ENCODE data around the gene FSTL1.
"Not testable (repeated sequence)": the region's sequence is repeated elsewhere in the genome, so short reads cannot be mapped to it uniquely, and the experiment has no call there.

Gene FSTL1

GRCh38 chr3:120393243-120393642 is 57.5 kb downstream of the FSTL1 start:
- TF ChIP-seq POLR2A (IDR thresholded peaks at IDR 0.05; ENCODE audit: extremely low read depth, insufficient read length) = no peak
- no peak for TF ChIP-seq CTCF (IDR thresholded peaks at IDR 0.05; ENCODE audit: low read depth, low read length)
- no peak for TF ChIP-seq MAX (IDR thresholded peaks at IDR 0.05; ENCODE audit: low read depth, low read length)
- no peak for TF ChIP-seq MYC (IDR thresholded peaks at IDR 0.05; ENCODE audit: low read depth, low read length)
- no peak overlapping the region for H3K4me3 ChIP-seq (ENCODE audit: low read depth, low read length)
- DNase-seq (ENCODE audit: low read depth) = no peak

- H3K4me3 ChIP-seq (ENCODE audit: low read depth, low read length) = no peak overlapping the region
- DNase-seq (ENCODE audit: low read depth) = no peak
- no peak for TF ChIP-seq MYC (IDR thresholded peaks at IDR 0.05; ENCODE audit: low read depth, low read length)
- no peak for TF ChIP-seq CTCF (IDR thresholded peaks at IDR 0.05; ENCODE audit: low read depth, low read length)
- no peak for TF ChIP-seq MAX (IDR thresholded peaks at IDR 0.05; ENCODE audit: low read depth, low read length)
- no peak for TF ChIP-seq POLR2A (IDR thresholded peaks at IDR 0.05; ENCODE audit: extremely low read depth, insufficient read length)
These were observed 67.8 kb downstream of the FSTL1 start for GRCh38 chr3:120382941-120383447.

- DNase-seq (ENCODE audit: low read depth) = no peak
- H3K4me3 ChIP-seq (ENCODE audit: low read depth, low read length) = no peak overlapping the region
- TF ChIP-seq MAX (IDR thresholded peaks at IDR 0.05; ENCODE audit: low read depth, low read length) = no peak
- no peak for TF ChIP-seq POLR2A (IDR thresholded peaks at IDR 0.05; ENCODE audit: extremely low read depth, insufficient read length)
- no peak for TF ChIP-seq CTCF (IDR thresholded peaks at IDR 0.05; ENCODE audit: low read depth, low read length)
- TF ChIP-seq MYC (IDR thresholded peaks at IDR 0.05; ENCODE audit: low read depth, low read length) = no peak
These were observed 69.3 kb downstream of the FSTL1 start for GRCh38 chr3:120381503-120381902.

GRCh38 chr3:120377948-120378347 is 72.8 kb downstream of the FSTL1 start:
- H3K4me3 ChIP-seq (ENCODE audit: low read depth, low read length); DNase-seq (ENCODE audit: low read depth): not testable (repeated sequence)

GRCh38 chr3:120370463-120370862 is 80.3 kb downstream of the FSTL1 start:
- TF ChIP-seq POLR2A (IDR thresholded peaks at IDR 0.05; ENCODE audit: extremely low read depth, insufficient read length) = no peak
- no peak for TF ChIP-seq MYC (IDR thresholded peaks at IDR 0.05; ENCODE audit: low read depth, low read length)
- no peak for TF ChIP-seq CTCF (IDR thresholded peaks at IDR 0.05; ENCODE audit: low read depth, low read length)
- TF ChIP-seq MAX (IDR thresholded peaks at IDR 0.05; ENCODE audit: low read depth, low read length) = no peak
- no peak for DNase-seq (ENCODE audit: low read depth)

GRCh38 chr3:120369037-120369467 is 81.7 kb downstream of the FSTL1 start:
- no peak for DNase-seq (ENCODE audit: low read depth)
- TF ChIP-seq MAX (IDR thresholded peaks at IDR 0.05; ENCODE audit: low read depth, low read length) (no peak), MYC (IDR thresholded peaks at IDR 0.05; ENCODE audit: low read depth, low read length) (no peak), CTCF (IDR thresholded peaks at IDR 0.05; ENCODE audit: low read depth, low read length) (no peak), POLR2A (IDR thresholded peaks at IDR 0.05; ENCODE audit: extremely low read depth, insufficient read length) (no peak)
- no peak overlapping the region for H3K4me3 ChIP-seq (ENCODE audit: low read depth, low read length)

More at GRCh38 chr3:120370463-120370862, 80.3 kb downstream of the FSTL1 start:
- H3K4me3 ChIP-seq (ENCODE audit: low read depth, low read length) = no peak overlapping the region
